HepG2 (cell line): ENCODE data around the gene ARL4D.

ENCODE experiments used
- EP300 ChIP-seq, 3 experiments: sonication (generic) in 1 of 3; formaldehyde crosslinking in 1 of 3; IDR thresholded peaks; 2 replicates each; pipeline versions ENCODE4 v1.5.1 to v1.6.1; 2011 to 2020; ENCODE audit warnings: low read depth in 2 of 3, low read length in 2 of 3, borderline replicate concordance in 1 of 3, improper control_type of control experiment in 1 of 3, mild to moderate bottlenecking in 1 of 3, missing genetic modification reagents in 1 of 3, moderate library complexity in 1 of 3
- MAFK ChIP-seq, 2 experiments: IDR thresholded peaks in 1 of 2; conservative IDR thresholded peaks in 1 of 2; 2 replicates each; pipeline ENCODE4 v1.6.1; 2011; ENCODE audit warnings: improper control_type of control experiment in 2 of 2, low read length in 2 of 2
- MTA3 ChIP-seq: sonication (generic); formaldehyde crosslinking; IDR thresholded peaks from 2 replicates; pipeline ENCODE4 v1.4.0; 2020; ENCODE audit warnings: missing genetic modification reagents
- POLR2A ChIP-seq, 2 experiments: IDR thresholded peaks; 2 replicates each; pipeline ENCODE4 v1.6.1; 2011; ENCODE audit warnings: low read depth in 2 of 2, low read length in 2 of 2, mild to moderate bottlenecking in 1 of 2, moderate library complexity in 1 of 2; ENCODE audit not compliant: insufficient read depth in 1 of 2
- RFX5 ChIP-seq: IDR thresholded peaks from 2 replicates; pipeline ENCODE4 v1.6.1; 2011; ENCODE audit warnings: low read depth, low read length, improper control_type of control experiment
- SMC3 ChIP-seq: IDR thresholded peaks from 2 replicates; pipeline ENCODE4 v1.6.1; 2011; ENCODE audit warnings: low read length, improper control_type of control experiment
- TAF1 ChIP-seq: sonication (generic); formaldehyde crosslinking; IDR thresholded peaks from 2 replicates; pipeline ENCODE4 v1.4.0; 2020; ENCODE audit warnings: missing genetic modification reagents
- ZNF350 ChIP-seq: sonication (generic); formaldehyde crosslinking; IDR thresholded peaks from 2 replicates; pipeline ENCODE4 v1.4.0; 2020; ENCODE audit warnings: mild to moderate bottlenecking, low read depth, missing genetic modification reagents, borderline replicate concordance
- ZNF619 ChIP-seq: sonication (generic); formaldehyde crosslinking; IDR thresholded peaks from 2 replicates; pipeline ENCODE4 v1.4.0; 2020; ENCODE audit warnings: mild to moderate bottlenecking, missing genetic modification reagents
- TF ChIP-seq, protein P1 (sequence below): sonication (generic); formaldehyde crosslinking; IDR thresholded peaks from 2 replicates; pipeline ENCODE4 v1.4.0; 2020; ENCODE audit warnings: missing genetic modification reagents
- TF ChIP-seq, protein P2 (sequence below): sonication (generic); formaldehyde crosslinking; IDR thresholded peaks from 2 replicates; pipeline ENCODE4 v1.8.1; 2023; ENCODE audit warnings: mild to moderate bottlenecking, missing genetic modification reagents
- TF ChIP-seq, protein P3 (sequence below): sonication (generic); formaldehyde crosslinking; IDR thresholded peaks from 2 replicates; pipeline ENCODE4 v1.9.0; 2021; ENCODE audit warnings: missing genetic modification reagents, borderline replicate concordance

DNA sequence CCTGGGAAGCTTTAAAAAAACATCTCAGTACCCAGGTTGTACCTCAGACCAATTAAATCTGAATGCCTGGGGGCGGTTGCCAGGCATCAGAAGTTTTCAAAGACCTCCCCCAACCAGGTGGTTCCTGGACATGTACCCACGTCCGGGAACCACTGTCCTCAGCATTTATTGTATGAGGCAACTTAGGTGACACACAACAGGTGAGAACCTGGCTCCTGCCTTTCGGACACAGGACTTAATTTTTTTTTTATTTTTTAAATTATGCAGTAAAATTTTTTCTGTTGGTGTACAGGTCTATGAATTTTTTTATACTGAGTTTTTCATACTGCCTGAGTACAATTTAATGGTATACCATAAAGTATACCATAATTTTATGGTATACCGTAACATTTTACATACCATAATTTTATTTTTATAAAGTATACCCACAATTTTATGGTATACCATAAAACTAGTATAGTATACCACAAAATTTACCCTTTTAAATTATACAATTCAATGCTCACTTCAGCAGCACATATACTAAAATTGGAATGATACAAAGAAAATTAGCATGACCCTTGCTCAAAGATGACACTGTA lies 46.3 kb downstream of the ARL4D start:
- TF ChIP-seq MAFK (conservative IDR thresholded peaks at IDR 0.05 in 1 of 2, IDR thresholded peaks at IDR 0.05 in 1 of 2; ENCODE audit: low read length in 2 of 2): no peak
- no peak for TF ChIP-seq ZNF350 (CRISPR knock-in tag)
- TF ChIP-seq, protein P1, sequence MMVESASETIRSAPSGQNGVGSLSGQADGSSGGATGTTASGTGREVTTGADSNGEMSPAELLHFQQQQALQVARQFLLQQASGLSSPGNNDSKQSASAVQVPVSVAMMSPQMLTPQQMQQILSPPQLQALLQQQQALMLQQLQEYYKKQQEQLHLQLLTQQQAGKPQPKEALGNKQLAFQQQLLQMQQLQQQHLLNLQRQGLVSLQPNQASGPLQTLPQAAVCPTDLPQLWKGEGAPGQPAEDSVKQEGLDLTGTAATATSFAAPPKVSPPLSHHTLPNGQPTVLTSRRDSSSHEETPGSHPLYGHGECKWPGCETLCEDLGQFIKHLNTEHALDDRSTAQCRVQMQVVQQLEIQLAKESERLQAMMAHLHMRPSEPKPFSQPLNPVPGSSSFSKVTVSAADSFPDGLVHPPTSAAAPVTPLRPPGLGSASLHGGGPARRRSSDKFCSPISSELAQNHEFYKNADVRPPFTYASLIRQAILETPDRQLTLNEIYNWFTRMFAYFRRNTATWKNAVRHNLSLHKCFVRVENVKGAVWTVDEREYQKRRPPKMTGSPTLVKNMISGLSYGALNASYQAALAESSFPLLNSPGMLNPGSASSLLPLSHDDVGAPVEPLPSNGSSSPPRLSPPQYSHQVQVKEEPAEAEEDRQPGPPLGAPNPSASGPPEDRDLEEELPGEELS (CRISPR knock-in tag): no peak
- TF ChIP-seq TAF1: no peak
- no peak for TF ChIP-seq MTA3
- TF ChIP-seq, protein P2, sequence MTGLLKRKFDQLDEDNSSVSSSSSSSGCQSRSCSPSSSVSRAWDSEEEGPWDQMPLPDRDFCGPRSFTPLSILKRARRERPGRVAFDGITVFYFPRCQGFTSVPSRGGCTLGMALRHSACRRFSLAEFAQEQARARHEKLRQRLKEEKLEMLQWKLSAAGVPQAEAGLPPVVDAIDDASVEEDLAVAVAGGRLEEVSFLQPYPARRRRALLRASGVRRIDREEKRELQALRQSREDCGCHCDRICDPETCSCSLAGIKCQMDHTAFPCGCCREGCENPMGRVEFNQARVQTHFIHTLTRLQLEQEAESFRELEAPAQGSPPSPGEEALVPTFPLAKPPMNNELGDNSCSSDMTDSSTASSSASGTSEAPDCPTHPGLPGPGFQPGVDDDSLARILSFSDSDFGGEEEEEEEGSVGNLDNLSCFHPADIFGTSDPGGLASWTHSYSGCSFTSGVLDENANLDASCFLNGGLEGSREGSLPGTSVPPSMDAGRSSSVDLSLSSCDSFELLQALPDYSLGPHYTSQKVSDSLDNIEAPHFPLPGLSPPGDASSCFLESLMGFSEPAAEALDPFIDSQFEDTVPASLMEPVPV (CRISPR knock-in tag): no peak
- no peak for TF ChIP-seq POLR2A (IDR thresholded peaks at IDR 0.05; ENCODE audit: insufficient read depth in 1 of 2, low read depth in 2 of 2, low read length in 2 of 2)
- no peak for TF ChIP-seq RFX5
- TF ChIP-seq EP300 (IDR thresholded peaks at IDR 0.05; ENCODE audit: low read depth in 2 of 2, low read length in 2 of 2): no peak
- TF ChIP-seq EP300 (CRISPR knock-in tag; IDR thresholded peaks at IDR 0.05; ENCODE audit: borderline replicate concordance): no peak
- TF ChIP-seq ZNF619 (CRISPR knock-in tag): no peak
- TF ChIP-seq SMC3: no peak
- TF ChIP-seq, protein P3, sequence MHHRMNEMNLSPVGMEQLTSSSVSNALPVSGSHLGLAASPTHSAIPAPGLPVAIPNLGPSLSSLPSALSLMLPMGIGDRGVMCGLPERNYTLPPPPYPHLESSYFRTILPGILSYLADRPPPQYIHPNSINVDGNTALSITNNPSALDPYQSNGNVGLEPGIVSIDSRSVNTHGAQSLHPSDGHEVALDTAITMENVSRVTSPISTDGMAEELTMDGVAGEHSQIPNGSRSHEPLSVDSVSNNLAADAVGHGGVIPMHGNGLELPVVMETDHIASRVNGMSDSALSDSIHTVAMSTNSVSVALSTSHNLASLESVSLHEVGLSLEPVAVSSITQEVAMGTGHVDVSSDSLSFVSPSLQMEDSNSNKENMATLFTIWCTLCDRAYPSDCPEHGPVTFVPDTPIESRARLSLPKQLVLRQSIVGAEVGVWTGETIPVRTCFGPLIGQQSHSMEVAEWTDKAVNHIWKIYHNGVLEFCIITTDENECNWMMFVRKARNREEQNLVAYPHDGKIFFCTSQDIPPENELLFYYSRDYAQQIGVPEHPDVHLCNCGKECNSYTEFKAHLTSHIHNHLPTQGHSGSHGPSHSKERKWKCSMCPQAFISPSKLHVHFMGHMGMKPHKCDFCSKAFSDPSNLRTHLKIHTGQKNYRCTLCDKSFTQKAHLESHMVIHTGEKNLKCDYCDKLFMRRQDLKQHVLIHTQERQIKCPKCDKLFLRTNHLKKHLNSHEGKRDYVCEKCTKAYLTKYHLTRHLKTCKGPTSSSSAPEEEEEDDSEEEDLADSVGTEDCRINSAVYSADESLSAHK: no peak
